HG03342 (cell line): Measurements from ENCODE around the gene STK11IP.

Experiments used
- ATAC-seq: cut with Tn5 transposase; IDR thresholded peaks from one replicate; pipeline ENCODE4 v1.9.1; 2021; ENCODE audit warnings: mild to moderate bottlenecking, moderate library complexity; ENCODE audit not compliant: unreplicated experiment

STK11IP gene

DNA sequence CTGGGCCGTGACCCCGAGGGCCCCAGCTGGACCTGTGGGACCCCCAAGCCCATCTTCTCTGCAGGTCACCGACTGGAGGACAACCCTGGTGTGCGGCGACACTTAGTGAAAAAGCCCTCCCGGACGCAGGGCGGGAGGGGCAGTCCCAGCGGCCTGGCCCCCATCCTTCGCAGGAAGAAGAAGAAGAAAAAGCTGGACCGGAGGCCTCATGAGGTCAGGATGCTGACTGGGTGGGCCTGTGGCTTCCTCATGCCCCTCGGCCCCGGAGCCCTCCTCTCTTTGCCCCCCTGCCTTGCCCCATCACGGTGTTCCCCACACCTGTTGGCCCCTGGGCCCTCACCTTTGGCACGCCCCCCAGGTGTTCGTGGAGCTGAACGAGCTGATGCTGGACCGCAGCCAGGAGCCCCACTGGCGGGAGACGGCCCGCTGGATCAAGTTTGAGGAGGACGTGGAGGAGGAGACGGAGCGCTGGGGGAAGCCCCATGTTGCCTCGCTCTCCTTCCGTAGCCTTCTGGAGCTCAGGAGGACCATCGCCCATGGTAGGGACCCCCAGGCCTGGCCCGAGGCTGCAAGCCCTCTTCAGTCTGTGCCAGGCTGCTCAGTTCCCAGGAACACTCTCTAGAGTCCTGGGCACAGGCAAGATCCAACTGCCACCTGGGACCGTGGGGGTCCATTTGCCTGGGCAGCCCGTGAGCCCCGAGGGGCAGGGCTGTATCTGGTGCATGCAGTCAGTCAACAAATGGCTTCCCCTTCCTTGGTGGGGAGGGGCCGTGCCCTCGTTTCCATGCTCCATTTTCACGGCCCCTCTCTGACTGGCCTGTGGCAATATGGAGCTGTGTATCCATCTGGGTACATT lies 34.5 kb downstream of the STK11IP start:
- ATAC-seq = no peak

DNA sequence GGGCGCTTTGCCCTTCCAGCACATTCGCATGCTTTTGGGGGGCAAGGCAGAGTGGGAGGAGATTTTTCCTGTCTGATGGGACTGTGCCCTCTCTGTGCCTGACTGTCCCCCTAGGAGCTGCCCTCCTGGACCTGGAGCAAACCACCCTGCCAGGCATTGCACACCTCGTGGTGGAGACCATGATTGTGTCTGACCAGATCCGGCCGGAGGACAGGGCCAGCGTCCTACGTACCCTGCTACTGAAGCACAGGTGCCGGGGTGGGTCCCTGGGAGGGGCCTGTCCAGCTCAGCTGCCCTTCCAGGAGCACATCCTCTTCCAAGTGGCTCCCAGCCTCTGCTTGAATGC lies 35.1 kb downstream of the STK11IP start:
- no peak for ATAC-seq

DNA sequence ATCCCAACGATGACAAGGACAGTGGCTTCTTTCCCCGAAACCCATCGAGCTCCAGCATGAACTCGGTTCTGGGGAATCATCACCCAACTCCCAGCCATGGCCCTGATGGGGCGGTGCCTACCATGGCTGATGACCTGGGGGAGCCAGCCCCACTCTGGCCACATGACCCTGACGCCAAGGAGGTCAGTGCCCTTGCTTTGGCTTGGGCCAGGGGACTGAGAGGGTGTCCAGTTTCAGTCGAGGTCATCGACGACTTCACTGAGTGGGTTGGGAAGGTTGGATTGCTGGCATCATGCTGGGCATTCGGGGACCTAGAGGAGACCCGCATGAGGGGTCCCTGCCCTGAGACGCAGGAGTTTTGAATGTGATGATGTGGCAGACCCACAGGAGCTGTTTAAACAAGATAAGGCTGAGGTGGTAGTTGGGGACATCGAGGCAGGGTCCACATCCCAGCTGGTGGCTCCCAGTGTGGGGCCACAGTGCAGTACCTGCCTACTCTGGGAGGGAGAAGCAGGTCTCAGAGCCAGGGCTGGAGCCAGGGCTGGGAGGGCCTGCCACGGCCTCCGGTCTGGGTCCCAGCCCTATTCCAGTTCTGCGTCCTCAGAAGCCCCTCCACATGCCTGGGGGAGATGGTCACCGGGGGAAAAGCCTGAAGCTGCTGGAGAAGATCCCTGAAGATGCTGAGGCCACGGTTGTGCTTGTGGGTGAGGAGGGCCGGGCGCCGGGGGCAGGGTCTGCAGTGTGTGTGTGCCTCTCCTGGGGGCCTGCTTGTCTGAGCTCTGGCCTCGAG lies 35.8 kb downstream of the STK11IP start:
- ATAC-seq = no peak

DNA sequence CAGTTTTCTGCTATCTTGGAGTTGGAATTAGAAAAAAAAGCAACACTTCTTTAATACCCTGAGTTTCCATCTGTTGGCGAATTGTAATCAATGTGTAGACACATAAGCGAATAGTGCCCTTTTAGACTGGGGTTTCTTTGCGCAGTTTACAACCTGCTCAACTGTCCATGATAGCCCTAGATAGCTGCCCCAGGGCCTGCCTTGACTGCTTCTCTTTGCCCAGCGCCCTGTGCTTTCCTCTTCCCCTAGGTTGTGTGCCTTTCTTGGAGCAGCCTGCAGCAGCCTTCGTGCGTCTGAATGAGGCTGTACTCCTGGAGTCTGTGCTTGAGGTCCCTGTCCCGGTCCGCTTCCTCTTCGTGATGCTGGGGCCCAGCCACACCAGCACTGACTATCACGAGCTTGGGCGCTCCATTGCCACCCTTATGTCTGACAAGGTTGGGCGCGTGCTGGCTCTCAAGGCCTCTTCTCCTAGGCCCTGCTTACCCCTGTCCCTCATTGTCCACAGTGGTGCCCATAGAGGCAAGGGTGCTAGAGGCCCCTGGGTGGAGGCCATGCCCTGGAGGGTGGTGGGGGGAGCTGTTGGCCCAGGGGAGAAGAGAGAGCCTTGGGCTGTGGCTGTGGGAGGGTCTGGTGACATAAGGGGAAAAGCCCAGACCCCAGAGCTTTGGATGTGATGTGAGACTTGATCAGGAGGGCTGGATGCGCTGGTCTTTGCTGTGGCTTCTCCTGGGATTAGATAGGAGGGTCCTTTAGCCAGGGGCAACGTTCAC lies 36.7 kb downstream of the STK11IP start:
- no peak for ATAC-seq

DNA sequence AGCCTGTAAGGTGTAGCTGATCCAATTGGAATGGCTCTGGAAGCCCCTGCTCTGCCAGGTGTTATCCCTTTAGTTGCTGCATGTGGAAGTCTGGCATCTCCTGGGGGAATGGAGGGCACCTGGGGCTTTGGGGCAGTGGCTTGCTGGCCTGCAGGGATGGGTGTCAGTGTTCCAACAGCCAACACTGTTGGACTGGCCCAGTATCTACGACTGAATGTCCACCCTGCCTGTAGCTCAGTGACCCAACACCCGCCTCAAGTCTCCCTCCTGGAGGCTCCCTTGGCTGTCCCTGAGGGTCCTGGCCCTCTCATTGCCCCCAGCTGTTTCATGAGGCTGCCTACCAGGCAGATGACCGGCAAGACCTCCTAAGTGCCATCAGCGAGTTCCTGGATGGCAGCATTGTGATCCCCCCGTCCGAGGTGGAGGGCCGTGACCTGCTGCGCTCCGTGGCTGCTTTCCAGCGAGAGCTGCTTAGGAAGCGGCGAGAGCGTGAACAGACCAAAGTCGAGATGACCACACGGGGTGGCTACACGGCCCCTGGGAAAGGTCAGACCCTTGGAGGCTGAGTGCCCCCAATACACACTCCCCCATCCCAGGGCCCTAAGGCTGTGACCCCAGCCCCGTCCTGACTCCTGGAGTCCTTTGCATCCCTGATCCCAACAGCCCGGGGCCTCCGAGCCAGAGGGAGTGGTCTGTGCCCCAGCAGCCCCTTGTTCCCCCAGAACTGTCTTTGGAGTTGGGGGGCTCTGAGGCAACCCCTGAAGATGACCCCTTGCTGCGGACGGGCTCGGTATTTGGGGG lies 37.5 kb downstream of the STK11IP start:
- ATAC-seq = no peak

DNA sequence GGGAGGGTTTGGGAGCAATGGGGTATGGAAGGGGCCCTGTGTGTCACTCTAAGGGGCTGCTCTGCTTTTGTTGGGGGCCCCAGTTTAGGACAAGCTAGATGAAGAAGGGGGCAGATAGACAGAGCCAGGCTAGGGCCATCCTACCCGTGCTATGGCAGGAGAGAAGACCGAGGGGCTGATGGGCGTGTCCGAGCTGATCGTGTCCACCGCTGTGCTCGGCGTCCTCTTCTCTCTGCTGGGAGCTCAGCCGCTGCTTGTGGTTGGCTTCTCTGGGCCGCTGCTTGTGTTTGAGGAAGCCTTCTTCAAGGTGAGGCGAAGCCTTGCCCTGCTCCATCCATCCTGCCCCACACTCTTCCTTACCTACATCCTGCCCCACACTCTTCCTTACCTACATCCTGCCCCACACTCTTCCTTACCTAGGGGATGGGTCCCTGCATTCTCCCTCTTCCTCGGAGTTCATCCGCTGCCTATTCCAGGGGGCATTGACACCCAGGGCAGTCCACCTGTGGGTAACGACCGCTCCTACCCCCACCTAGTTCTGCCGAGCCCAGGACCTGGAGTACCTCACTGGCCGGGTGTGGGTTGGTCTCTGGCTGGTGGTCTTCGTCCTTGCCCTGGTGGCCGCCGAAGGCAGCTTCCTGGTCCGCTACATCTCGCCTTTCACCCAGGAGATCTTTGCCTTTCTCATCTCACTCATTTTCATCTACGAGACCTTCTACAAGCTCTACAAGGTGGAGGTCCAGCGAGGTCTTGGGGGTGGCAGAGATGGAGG lies 38.7 kb downstream of the STK11IP start:
- ATAC-seq = no peak

DNA sequence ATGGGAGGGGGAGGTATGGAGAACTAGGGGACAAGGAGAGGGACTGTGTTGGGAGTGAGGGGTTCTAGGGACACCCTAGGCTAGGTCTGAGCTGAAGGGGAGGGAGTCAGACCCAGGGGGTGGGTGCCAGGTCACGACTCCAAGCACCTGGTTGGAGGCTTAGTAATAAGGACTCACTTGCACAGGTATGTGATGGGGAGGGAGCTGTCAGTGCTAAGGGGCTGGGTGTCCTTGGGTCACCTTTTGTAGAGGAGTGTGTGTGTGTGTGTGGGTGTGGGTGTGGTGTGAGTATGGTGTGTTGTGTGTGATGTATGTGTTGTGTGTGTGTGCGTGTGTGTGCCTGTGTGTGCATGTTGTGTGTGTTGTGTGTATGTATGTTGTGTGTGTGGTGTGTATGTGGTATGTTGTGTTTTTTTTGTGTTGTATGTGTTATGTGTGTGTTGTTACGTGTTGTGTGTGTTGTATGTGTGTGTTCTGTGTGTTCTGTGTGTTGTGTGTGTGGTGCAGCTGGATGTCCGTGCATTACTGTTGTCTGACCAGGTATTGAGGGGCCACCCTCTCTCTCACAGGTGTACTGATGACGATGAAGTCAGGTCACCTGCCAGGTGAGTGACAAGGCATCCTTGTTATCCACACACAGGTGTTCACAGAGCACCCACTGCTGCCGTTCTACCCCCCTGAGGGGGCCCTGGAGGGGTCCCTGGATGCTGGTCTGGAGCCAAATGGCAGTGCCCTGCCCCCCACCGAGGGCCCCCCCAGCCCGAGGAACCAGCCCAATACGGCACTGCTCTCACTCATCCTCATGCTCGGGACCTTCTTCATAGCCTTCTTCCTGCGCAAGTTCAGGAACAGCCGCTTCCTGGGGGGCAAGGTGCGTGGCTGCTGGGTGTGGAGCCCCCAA lies 39.5 kb downstream of the STK11IP start:
- no peak for ATAC-seq

DNA sequence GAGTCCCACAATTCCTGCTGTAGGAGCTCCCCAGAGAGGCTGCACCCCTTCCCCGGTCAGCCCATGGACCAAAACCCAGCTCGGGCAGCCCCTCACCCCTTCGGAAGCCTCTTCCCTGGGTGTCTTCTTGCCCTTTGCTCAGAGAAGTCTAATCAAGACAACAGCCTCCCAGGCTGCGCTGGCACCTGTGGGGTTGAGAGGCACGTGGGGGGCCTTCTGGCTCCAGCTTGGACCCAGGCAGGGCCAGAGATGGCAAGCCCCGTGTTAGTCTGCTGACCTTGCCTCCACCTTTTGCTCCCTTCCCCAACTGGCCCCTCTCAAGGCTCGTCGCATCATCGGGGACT lies 40.2 kb downstream of the STK11IP start:
- ATAC-seq = no peak

DNA sequence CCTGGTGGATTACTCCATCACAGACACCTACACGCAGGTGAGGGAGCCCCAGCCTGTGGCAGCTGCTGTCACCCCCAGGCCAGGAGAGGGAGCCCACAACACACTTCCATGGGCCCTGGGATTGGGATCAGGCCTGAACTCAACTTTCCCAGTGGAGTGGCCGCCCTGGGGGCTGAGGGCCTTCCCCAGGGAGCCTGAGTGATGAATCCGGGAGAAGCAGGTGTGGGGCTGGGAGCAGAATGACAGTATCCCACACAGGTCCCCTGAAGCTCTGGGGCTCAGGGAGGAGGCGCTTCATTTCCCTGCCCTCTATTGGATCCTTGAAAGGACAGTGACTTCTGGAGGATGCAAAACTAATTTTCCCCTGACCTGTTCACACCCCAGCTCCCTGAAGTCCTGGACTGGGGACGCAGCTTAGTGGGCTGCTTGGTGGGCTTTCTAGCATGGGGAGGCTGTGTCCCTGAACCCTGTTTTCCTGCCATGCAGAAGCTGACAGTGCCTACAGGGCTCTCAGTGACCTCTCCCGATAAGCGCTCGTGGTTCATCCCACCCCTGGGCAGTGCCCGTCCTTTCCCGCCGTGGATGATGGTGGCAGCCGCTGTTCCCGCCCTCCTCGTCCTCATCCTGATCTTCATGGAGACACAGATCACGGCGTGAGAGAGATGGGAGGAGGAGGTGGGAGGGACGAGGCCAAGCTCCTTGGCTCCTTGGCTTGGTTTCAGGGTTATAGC lies 40.7 kb downstream of the STK11IP start:
- no peak for ATAC-seq

DNA sequence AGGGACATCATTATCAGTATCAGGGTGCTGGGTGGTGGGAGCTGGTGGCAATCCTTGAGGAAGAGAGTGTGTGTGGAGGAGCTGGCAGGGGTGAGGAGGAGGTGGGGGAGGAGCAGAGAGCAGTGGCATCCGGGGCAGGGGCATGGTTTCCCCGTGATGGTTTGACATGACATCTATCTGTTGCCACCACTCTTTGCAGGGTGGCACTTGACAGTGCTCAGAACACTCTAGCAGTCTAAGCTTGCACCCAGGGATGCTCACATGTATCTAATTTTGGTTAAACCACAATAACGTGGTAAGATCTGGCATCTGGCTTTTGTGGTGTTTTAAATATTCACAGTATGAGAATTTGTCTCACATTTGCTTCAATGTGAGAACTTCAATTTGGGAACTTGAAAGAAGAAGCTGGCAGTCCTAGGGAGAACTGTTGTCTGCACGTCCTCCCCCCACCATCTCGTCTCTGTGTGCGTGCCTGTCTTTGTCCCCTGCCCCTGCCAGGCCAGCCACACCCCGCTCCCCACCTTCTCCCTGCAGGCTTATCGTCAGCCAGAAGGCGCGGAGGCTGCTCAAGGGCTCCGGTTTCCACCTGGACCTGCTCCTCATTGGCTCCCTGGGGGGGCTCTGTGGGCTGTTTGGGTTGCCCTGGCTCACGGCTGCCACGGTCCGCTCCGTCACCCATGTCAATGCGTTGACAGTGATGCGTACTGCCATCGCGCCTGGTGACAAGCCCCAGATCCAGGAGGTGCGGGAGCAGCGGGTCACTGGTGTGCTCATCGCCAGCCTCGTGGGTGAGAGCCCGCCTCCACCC lies 41.5 kb downstream of the STK11IP start:
- no peak for ATAC-seq

DNA sequence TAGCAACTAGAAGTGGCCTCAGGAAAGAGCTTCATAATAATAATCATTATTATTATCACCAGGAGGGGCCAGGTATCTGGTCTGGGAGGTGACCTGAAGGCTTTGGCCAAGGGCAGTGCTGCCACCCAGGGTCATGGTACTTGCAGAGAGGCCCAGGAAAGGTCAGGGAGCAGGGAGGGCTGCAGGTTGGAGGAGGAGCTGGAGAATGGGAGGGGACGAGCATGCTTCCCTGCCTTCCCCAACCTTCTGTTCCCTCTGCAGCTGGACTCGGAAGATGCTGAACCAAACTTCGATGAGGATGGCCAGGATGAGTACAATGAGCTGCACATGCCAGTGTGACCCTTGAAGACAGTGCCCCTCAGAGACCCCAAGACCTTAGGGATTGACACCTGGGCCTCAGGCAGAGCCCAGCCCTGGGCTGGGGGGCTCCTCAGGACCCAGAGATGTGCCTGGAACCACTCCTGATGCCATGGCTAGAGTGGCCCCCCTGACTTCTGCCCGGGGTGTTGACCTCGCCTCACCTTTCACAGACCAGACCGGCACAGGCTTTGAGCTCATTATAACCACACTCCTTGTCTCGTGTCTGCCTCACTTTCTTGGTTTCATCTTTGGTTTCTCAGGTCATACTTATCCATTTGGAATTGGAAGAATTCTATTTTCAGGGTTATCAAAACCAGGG lies 43.9 kb downstream of the STK11IP start:
- ATAC-seq = no peak

DNA sequence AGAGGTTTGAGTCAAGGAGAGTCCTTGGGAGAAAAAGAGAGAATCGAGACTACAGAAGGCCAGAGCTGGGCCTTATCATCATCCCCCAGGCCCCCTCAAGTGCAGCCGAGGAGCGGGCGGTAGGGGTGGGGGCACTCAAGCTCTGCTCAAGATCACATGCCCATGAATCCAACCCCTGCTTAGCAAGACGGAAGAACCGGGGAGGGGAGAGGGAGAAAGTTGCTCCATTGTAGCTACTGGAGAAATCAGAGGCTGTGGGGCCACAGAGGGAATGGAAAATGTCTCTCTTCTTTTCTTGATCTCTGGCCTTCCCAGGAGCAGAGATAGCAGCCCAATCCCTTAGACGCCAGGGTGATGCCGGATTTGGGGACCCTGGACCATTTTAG lies 44.4 kb downstream of the STK11IP start:
- ATAC-seq = no peak

DNA sequence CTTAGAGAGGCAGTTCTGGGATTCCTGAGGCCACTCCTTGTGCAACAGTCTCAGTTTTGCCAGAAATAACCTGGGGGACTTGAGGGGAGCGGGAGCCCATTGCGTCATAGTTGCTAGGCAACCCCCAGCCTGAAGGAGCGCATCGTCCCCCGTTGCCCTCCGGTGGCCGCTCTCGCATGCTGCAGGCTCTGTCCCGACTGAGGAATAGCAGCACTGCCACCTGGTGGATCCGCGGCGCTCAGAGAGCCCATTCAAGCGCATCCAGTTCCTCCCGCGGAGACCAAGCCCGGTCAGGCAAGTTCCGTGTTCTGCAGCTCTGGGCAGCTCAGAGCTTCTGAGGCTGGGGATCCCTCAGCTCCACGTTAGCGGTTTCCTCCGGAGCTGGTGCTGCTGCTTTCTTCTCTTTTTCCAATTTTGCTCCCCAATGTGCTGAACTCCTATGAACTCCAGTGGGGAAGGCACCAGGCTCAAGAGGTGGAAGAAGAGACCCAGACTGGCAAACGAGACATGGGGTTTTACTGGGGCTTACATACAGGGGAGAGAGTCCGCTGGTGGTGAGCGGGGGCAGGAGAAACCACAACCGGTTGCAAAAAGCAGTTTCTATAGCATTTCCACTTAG lies 44.9 kb downstream of the STK11IP start:
- peak; percentile 98 for ATAC-seq

DNA sequence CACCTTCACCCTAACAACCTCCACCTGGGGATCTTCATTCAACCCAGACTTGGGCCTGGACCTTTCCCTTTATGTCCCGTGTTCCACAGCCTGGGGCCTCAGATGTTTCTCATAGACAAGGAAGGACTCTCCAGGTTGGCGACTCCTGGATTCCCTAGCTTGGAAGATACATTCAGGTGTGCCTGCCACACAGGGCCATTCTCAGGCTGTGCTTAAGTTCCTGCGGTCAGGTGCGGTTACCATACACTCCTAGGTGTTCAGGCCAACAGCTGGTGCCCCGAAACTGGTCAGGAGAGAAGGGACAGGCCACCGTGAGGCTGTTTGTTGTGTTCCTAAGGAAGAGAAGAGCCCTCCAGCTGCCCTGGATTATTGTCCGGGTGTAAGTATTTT lies 45.4 kb downstream of the STK11IP start:
- ATAC-seq = no peak

DNA sequence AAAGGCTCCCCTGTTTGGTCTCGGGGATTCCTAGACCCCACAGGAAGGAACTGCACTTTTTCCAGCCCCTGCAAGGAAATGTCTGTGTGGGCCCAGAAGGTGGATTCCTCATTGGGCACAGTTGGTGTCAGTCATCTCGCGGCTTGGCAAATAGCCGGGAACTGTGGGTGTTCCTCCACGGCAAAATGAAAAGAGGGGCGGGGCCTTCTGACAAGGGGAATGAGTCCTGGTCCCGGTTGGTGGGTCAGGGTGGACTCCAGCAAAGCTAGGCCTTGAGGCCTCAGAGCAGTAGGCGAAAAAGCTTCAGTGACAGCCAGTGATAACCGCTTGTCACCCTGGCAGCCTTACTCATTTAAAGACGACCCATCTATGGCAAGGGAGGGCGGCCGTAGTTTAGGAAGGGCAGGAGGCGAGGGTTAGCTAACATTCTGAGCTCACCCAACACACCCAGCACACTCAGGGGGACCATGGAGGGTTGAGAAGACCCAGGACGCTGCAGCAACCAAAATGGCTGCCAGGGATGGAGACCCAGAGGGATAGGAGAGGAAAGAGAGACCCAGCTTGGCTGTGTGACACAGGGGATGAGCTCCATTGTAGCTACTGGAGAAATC lies 46.2 kb downstream of the STK11IP start:
- no peak for ATAC-seq

DNA sequence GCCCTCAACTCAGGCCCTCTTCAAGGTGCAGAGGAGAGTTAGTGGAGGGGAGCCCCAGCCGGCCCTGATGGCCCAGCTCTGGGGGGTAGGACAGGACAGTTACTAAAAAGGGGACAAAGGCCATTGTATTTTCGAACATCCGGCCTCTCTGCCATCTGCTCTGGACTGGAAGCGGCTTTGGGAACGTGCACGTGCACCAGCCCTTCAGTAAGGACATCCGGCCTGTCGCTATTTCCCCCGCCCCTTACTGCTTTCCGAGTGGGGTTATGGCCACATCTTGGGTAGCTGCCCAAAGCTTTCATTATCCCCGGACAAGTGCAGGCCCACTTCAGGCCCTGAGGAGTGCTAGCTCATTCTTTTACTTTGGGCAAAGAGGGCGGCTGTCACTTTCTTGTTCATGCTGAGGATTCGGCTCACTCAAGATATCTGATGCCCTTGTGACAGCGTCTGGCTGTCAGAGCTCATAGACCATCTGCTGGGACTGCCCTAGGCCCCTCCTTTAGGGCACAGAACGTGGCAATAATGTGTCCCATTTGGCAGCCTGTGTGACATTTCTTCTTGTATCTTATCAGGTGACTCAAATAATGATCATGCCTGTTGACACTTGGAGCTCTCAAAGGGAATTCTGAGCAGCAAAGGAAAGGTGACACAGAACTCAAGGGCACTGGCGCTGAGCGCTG lies 47.3 kb downstream of the STK11IP start:
- ATAC-seq = no peak
